HG03521 (cell line): ENCODE results near the gene ATR.
A peak's percentile ranks its signal among the peaks of the same experiment; 100 is the strongest.
"Not testable (repeated sequence)": the region's sequence is repeated elsewhere in the genome, so short reads cannot be mapped to it uniquely, and the experiment has no call there.

ENCODE experiments used
- ATAC-seq: cut with Tn5 transposase; IDR thresholded peaks from one replicate; pipeline ENCODE4 v1.9.1; 2021; ENCODE audit warnings: mild to moderate bottlenecking, moderate library complexity; ENCODE audit not compliant: unreplicated experiment

The ATR gene

DNA sequence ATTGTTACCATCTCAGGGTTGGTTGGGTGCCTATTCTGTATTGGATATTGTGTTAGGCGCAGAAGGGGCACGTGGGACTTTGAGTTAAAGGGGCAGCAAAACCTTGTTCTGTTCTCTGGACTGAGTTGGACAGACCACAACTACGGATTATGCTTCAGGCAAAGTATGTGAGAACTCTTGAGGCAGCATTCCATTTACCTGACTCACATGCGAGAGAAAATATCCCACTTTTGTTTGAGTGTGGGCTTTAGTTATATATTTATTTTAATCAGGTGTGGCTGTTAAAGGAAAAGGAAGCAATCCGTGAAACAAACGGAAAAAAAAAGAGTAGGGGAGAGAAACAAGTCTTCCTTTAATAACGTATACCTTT, 17.0 kb upstream of the ATR start:
- ATAC-seq = no peak

DNA sequence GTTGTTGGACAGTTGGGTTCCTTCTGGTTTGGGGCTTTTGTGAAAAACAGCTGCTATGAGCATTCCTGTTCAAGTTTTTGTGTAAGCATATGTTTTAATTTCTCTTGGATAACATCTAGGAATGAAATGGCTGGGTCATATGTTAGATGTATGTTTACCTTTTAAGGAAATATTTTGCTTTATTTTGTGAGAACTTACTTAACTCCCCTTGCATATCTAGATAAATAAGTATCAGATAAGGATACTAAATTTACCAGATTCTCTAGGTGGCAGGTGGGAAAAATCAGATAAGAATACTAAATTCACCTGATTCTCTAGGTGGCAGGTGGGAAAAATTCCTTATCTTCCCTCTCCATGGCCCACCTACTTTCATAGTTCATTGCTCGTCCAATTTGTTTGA, 16.6 kb upstream of the ATR start:
- ATAC-seq = no peak

DNA sequence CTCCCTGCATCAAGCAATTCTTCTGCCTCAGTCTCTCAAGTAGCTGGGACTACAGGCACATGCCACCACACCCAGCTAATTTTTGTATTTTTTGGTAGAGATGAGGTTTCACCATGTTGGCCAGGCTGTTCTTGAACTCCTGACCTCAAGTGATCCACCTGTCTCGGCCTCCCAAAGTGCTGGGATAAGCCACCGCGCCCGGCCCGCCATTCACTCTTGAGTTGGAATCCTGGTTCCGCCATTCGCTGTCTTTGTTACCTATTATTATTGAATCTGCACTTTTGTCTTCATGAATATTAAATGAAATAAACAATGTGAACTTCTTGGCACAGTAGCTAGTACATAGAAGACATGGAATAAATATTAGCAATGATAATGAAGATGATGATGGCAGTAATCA, 13.7 kb upstream of the ATR start:
- not testable (repeated sequence) for ATAC-seq

DNA sequence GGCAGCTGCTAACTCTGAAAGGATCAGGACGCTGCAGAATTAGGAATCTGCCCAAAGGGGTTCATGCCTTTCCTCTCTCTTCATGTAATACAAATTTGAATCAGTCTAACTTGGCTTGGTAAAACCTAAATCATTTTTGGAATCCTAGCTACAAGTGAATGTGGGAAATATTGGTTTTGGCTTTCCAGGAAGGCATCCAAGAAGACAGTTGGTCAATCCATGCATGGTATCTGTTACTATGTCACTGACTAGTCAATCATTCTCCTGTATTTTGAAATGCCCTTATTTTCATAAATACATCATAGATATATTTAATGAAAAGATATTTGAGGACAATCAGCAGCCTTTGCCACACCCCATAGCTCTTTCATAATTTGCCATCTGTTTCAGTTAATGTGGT, 10.2 kb upstream of the ATR start:
- no peak for ATAC-seq

DNA sequence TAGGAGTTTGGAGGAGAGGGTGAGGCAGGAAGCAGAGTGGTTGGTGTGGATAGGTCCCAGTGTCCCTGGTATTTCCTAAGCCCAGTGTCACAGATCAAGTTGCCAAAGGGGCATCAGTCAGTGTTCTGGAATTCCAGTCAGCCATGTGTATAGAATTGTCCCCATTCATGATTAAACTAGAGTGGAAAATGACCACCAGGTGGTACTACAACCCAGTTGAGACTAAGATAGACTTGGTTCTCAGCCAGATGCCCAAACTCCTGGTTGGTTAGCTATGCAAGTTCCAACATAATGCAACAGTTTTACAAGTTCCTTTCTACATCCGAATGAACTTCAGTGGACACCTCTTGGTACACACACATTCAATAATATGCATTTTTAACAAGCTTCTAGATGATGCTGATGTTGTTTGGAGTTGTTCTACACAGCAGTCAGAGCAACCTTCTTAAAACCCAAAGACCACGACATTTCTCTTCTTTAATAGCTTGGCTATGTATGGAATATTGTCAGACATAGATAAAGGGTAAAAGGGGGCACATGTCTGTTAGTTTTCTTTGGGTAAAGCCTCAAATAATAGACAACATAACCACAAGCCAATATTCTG, 8.4 kb upstream of the ATR start:
- peak; percentile 57 for ATAC-seq

DNA sequence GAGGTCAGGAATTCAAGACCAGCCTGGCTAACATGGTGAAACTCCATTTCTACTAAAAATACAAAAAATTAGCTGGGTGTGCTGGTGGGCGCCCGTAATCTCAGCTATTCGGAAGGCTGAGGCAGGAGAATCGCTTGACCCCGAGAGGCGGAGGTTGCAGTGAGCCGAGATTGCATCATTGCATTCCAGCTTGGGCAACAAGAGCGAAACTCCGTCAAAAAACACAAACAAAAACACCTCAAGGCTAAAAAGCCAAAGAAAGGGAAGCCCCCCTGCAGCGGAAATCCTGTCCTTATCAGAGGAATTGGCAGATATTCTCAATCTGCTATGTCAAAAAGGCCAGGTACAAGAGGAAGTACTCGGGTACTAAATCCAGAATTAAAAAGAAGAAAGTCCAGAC, 2.5 kb upstream of the ATR start:
- ATAC-seq = not testable (repeated sequence)

DNA sequence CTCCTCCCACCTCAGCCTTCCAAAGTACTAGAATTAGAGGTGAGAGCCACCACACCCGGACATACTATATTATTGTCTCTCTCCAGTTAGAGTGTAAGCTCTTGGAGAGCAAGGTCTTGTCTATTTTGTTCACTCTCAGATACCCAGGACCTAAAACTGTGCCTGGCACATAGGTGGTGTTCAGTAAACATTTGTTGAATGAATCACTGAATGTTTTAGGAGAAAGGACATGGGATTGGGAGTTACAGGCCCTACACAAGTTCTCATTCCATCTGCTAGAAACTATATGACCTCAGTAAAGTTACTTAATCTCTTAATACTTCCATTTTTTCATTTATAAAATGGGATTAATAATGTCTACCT, 1.5 kb upstream of the ATR start:
- no peak for ATAC-seq

DNA sequence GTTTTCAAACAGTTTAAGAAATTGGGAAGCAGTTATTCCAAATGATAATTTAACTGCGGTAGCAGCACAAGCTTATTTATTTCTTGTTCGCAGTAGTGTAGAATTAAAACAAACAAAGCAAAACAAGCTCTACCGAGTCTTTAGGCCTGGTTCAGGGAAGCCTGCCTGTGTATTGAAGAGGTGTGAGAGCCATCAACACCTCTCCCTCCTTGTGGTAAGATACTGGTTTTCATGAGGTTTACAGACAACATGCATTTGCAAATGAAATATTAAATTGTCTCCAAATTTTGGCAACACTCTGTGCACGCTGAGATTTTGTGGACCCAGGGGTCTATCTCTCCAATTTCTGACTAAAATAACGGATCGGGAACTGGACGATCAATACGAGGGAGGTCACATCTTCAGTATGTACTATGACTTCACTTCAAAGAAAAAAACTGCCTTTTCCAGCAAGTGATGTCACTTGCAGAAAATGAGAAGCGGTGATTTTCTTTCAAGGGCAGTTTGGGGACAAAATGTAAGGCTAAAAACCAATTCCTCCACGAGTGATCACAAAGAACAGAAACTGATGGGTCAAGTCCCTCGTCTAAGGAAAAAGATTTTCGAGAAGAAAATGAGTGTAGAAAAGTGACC, 721 bp downstream of the ATR start:
- no peak for ATAC-seq

DNA sequence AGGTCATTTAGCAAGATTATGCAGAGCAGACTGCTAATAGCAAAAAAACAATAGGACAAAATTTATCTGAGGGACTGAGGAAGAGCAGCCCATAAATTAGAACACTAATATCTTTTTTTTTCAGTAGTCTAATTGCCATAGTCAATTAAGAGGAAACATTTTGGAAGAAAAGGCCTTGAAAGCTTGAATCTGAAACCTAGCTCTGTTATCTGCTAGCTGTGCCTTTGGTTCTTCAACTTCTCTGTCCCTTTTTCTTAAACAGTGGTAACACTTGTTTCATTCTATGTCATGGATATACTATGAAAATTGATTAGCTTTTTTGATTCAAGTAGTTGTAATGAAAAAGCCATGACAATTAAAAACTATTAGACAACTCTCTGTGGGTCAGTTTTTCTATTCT, 1.7 kb downstream of the ATR start:
- ATAC-seq = no peak

DNA sequence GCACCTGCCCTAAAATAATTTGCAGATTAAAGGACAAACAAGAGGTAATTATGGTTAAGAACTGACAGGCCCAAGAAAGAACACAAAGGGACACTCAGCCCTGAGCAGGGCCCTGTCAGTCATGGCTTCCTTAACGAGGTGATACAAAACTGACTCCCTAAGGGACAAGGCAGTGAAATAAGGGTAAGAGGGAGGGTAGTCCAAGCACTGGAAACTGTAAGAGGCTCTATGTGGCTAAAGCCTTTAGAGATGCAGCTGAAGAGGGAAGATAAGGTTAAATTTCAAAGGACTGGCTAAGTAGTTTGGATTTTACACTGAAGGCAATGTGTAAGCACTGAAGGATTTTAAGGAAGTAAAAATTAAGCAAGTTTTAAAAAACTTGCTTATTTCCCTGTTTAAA, 3.9 kb downstream of the ATR start:
- ATAC-seq = no peak

DNA sequence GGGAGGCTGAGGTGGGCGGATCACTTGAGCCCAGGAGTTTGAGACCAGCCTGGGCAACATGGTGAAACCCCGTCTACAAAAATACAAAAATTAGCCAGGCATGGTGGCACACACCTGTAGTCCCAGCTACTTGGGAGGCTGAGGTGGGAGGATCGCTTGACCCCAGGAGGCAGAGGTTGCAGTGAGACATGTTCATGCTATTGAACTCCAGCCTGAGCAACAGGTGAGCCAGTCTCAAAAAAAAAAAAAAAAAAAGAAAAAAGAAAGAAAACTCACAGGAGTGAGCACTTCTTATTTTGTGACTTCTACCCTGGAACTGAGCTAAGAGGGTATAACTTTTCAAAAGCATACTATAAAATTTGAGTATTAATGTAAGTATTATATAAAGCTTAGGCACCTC, 4.3 kb downstream of the ATR start:
- ATAC-seq = not testable (repeated sequence)

DNA sequence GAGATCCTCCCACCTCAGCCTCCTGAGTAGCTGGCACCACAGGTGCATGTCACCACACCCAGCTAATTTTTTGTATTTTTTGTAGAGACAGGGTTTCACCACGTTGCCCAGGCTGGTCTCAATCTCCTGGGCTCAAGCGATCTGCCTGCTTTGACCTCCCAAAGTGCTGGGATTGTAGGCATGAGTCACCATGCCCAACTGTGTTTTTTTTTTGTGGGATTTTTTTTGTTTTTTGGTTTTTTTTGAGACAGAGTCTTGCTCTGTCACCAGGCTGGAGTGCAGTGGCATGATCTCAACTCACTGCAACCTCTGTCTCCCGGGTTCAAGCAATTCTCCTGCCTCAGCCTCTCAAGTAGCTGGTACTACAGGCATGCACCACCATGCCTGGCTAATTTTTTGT, 9.1 kb downstream of the ATR start:
- not testable (repeated sequence) for ATAC-seq

DNA sequence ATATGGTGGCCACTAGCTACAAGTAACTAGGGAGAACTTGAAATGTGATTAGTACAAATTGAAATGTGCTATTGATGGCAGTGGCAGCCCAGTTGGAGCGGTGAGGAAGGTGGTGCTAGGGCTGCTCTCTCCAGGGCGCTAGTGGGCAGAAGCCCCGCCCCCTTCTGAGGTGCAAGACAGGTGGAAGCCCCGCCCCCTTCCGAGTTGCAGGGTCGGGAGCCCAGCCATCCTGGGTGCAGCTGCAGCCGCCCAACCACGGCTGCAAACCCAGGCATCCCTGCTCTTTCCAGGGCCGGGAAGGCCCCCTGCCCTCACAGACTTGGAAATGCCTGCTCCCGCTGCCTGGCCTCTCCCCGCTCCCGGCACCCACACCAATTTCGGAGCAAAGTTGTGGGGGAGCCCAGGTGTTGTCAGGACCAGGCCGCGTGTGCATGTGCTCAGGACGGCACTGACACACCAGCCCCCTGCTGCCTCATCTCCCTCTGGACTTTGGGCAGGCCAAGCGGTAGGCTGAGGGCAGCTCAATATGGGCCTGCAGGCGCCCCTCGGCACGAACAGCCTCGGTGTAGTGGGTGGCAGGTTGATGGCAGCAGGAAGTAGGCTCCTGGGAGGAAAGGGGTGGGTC, 10.0 kb downstream of the ATR start:
- ATAC-seq = no peak

DNA sequence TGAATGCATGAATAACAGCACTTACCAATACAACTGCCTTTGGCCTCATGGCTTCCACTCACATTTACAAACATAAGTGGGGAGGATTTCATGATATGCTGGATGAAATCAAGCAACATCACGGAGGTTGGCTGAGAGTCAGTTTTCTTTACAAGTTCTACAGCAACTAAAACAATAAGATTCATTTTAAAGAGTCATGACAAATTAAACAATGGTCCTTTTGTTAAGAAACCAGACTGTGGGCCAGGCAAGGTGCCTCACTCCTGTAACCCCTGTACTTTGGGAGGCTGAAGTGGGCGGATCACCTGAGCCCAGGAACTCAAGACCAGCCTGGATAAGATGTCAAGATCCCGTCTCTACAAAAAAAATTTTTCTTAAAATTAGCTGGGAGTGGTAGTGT, 12.4 kb downstream of the ATR start:
- ATAC-seq = no peak

DNA sequence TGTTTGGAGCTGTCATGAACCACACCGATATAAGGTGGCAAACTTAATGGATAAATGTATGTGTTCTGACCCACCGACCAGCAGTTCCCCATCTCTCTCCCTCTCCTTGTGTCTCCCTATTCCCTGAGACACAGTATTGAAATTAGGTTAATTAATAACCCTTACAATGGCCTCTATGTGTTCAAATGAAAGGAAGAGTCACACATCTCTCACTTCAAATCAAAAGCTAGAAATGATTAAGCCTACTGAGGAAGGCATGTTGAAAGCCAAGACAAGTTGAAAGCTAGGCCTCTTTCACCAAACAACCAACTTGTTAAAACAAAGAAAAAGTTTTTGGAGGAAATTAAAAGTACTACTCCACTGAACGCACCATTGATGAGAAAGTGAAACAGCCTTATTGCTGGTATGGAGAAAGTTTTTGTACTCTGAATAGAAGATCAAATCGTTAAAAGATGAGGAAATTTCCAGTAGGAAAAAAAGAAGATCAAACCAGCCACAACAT, 15.0 kb downstream of the ATR start:
- no peak for ATAC-seq

DNA sequence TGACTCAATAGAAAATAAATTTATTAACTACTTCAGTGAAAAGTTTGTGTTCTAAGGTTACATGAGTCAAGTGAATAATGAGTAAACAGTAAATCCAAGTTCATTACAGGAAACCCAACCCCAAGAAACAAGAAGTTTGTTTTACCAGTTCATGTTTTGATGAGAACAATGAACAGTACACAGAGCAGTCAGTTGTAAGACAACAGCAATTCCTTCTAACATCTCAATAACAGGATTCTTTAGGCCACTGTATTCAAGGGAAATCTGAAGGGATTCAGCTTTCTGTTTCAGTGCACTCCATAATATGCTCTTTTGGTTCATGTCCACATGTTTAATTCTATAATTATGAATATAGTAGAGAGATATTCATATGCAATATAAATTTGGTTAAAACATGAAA, 18.4 kb downstream of the ATR start:
- no peak for ATAC-seq

DNA sequence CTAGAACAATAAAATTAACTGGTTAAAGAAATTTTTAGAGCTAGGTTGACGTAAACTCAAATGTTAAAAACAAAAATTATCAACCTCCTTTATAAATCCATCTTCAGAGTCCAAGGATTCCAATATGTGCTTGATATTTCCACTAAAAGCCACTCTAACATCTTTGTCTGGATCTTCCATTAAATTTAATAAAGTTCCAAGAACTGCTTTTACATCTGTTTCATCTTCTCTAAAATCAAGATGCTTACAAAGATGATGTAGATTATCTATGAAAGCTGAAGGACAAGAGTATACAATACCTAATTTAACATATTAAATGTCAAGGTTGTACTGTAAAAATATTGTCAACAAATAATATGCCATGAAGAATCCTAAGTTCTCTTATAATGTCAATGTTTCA, 24.8 kb downstream of the ATR start:
- no peak for ATAC-seq

DNA sequence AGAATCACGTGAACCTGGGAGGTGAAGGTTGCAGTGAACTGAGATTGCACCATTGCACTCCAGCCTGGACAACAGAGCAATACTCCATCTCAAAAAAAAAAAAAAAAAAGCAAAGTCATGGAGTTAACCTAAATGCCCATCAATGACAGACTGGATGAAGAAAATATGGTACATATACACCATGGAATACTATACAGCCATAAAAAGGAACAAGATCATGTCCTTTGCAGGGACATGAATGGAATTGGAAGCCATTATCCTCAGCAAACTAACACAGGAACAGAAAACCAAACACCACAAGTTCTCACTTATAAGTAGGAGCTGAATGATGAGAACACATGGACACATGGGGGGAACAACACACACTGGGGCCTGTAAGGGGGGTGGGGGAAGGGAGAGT, 26.0 kb downstream of the ATR start:
- not testable (repeated sequence) for ATAC-seq

DNA sequence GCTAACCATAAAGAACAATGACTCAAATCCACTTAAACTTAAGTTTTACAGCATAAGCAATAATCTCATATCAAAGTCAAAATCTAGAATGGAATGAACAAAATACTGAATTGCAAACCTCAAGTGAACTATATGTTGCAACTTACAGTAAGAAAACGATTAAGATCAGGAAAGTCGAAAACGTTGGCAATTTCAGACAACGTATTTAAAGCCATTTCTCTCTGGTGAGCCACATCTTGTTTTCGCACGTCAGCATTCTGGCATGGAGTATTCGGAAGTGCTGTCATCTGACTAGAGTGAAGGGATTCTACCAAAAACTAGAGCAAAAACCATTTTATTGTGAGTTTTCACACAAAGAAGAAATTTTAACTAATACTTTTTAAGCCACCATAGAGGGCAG, 28.5 kb downstream of the ATR start:
- no peak for ATAC-seq

DNA sequence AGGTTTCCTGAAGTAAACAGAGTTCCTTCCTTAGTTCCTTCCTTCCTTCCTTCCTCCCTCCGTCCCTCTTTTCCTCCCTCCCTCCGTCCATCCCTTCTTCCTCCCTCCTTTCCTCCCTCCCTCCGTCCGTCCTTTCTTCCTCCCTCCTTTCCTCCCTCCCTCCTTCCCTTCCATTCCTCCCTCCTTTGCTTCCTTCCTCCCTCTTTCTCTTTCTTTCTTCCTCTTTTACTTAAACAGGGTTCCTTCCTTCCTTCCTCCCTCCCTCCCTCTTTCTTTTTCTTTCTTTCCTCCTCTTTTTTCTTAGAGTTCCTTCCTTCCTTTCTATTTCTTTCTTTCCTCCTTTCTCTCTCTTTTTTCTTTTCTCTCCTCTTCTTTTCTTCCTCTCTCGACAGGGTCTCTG, 35.2 kb downstream of the ATR start:
- no peak for ATAC-seq

DNA sequence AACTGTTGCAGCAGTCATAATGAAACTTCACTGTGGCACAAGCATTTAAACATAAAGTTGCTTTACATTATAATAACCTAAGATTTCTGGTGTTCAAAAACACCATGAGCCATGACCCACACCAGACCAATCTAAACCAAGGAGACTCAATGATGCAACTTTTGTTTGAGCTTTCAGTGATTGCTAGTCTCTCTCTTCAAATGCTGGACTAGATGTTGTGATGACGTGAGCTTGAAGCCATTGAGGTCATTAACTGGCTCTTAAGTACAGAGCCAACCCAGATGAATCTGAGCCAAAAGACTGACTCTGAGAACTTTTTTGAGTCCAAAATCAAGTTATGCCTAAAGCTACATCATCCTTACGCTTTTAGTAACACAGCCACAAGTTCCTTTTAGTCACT, 36.5 kb downstream of the ATR start:
- ATAC-seq = no peak

DNA sequence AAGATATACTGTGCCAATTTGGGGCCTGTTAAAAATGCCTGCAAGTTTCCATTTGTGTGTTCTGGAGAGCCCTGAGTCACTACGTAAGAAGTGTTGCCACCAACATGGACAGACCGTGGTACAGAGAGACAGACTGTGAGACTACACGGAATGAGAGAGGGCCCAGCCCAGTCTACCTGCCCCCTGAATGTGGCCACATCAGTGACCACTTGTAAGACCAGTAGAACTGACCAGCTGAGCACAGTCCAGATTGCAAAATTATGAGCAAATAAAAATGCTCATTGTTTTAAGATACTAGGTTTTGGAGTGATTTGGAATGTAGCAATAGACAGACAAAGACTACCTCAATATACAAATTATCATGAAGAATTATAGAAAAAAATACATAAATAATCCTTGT, 42.0 kb downstream of the ATR start:
- no peak for ATAC-seq

DNA sequence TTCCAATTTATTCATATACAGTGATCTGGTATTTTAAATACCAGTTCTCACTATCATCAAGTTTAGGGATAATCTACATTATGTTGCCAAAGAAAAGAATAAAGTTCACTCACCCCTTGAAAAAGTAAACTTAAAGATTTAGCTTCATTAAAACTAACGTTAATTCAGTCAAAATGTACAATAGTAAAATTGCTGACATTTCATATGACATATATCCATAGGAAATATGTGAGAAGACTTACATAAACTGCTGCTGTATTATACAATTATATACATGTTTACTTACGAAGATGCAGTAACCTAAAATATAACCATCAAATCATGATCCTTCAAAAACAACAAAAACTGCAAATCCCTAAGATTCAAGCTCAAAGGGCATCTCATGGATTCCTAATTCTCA, 44.0 kb downstream of the ATR start:
- no peak for ATAC-seq
